Smooth muscle cell (in vitro differentiated cells): ENCODE results near the gene UNC5A. TPM values are rescaled to one million over a fixed set of nuclear protein-coding genes. Genes with fewer than 3 reads are reported as not detected.

ENCODE experiments used
- DNase-seq: peaks from one replicate; lab custom pipeline; 2025; ENCODE audit not compliant: unreplicated experiment; lab: John Stamatoyannopoulos, UW
- H2AFZ ChIP-seq: fragments of 200-600 bp; sonication (generic); 2 replicates; pipeline ENCODE4 v1.6.0; 2016; ENCODE audit warnings: antibody characterized with exemption, low read depth, mild to moderate bottlenecking
- H3F3A ChIP-seq: fragments of 200-600 bp; sonication (generic); 2 replicates; pipeline ENCODE4 v1.6.0; 2017; ENCODE audit warnings: antibody characterized with exemption, low read depth
- H3K27ac ChIP-seq: fragments of 200-600 bp; sonication (generic); 2 replicates; pipeline ENCODE4 v1.5.1; 2016; ENCODE audit warnings: low read depth, mild to moderate bottlenecking
- H3K27me3 ChIP-seq: fragments of 200-600 bp; sonication (generic); 2 replicates; pipeline ENCODE4 v1.6.1; 2016; ENCODE audit warnings: low read depth, mild to moderate bottlenecking
- H3K36me3 ChIP-seq: fragments of 200-600 bp; sonication (generic); 2 replicates; pipeline ENCODE4 v1.5.1; 2016; ENCODE audit warnings: low read depth
- H3K4me1 ChIP-seq: fragments of 200-600 bp; sonication (generic); 2 replicates; pipeline ENCODE4 v1.5.1; 2016; ENCODE audit warnings: low read depth
- H3K4me2 ChIP-seq: fragments of 200-600 bp; sonication (generic); 2 replicates; pipeline ENCODE4 v1.6.0; 2016; ENCODE audit warnings: mild to moderate bottlenecking
- H3K4me3 ChIP-seq: fragments of 200-600 bp; sonication (generic); 2 replicates; pipeline ENCODE4 v1.5.1; 2016; ENCODE audit warnings: mild to moderate bottlenecking
- H3K79me2 ChIP-seq: fragments of 200-600 bp; sonication (generic); 2 replicates; pipeline ENCODE4 v1.6.0; 2016; ENCODE audit warnings: low read depth, mild to moderate bottlenecking
- H3K9ac ChIP-seq: fragments of 200-600 bp; sonication (generic); 2 replicates; pipeline ENCODE4 v1.6.0; 2016; ENCODE audit warnings: low read depth
- H3K9me3 ChIP-seq: fragments of 200-600 bp; sonication (generic); replicated peaks from 2 replicates; pipeline ENCODE4 v1.5.1; 2016; ENCODE audit warnings: low read depth
- H4K20me1 ChIP-seq: fragments of 200-600 bp; sonication (generic); 2 replicates; pipeline ENCODE4 v1.6.0; 2016; ENCODE audit warnings: low read depth
- CTCF ChIP-seq: fragments of 200-600 bp; sonication (generic); IDR thresholded peaks from 2 replicates; pipeline ENCODE4 v1.5.1; 2017; ENCODE audit warnings: borderline replicate concordance, mild to moderate bottlenecking, antibody characterized with exemption; ENCODE audit not compliant: insufficient read depth, poor library complexity, severe bottlenecking
- WGBS: methylation state at CpG from one replicate; pipeline ENCODE4 v1.1.7; 2016; ENCODE audit warnings: low lambda C conversion rate; 5-methylcytosine and 5-hydroxymethylcytosine counted together
- polyA plus RNA-seq: library from polyadenylated mRNA; unstranded; fragments of >200 nt; fragmentation: Nextera tagmentation; extraction: Ambion mirVana; gene quantifications from 2 replicates; pipeline ENCODE4 v1.2.1, GENCODE V29; 2016
- total RNA-seq: library from RNA; depleted of rRNA; stranded (reverse); fragments of >200 nt; gene quantifications from 2 replicates; pipeline ENCODE4 v1.2.3, GENCODE V29; 2014

The UNC5A gene
- total and polyA plus RNA-seq, 2 experiments from 2014 or later, result not detected

GRCh38 chr5:176814836-176815438 is 4.6 kb downstream of the UNC5A start:
- no peaks in the 10 kb centered on the region for H3K79me2 ChIP-seq
- H3K27me3 ChIP-seq, result peaks cover 96% of the 10 kb centered on the region
- 70% methylated on average over 10 of the region's 10 CpGs for WGBS

GRCh38 chr5:176816043-176816745 is 5.8 kb downstream of the UNC5A start:
- TF ChIP-seq CTCF, result no peak
- Histone ChIP-seq H3K36me3 (no peaks in the 10 kb centered on the region), H3K4me2 (no peak overlapping the region), H3F3A (no peaks in the 10 kb centered on the region), H3K4me3 (no peak overlapping the region), H3K9me3 (no peaks in the 10 kb centered on the region), H3K27me3 (peaks cover 98% of the 10 kb centered on the region), H3K9ac (no peak overlapping the region), H4K20me1 (no peaks in the 10 kb centered on the region), H3K79me2 (no peaks in the 10 kb centered on the region), H3K4me1 (peaks cover 12% of the 10 kb centered on the region), H2AFZ (no peak overlapping the region), H3K27ac (no peak overlapping the region)
- no peak for DNase-seq
- 81% methylated on average over 5 of the region's 5 CpGs for WGBS

More at GRCh38 chr5:176814836-176815438, 4.6 kb downstream of the UNC5A start:
- no peak overlapping the region for H3K9ac ChIP-seq
- no peaks in the 10 kb centered on the region for H4K20me1 ChIP-seq
- peaks cover 17% of the 10 kb centered on the region for H3K4me1 ChIP-seq
- H2AFZ ChIP-seq, result no peak overlapping the region
- no peak overlapping the region for H3K4me2 ChIP-seq
- no peak for TF ChIP-seq CTCF
- no peaks in the 10 kb centered on the region for H3K36me3 ChIP-seq
- no peaks in the 10 kb centered on the region for H3K9me3 ChIP-seq
- no peak overlapping the region for H3K4me3 ChIP-seq
- no peak overlapping the region for H3K27ac ChIP-seq
- no peak for DNase-seq
- H3F3A ChIP-seq, result no peaks in the 10 kb centered on the region

GRCh38 chr5:176816791-176817347 is 6.5 kb downstream of the UNC5A start:
- H4K20me1 ChIP-seq, result no peaks in the 10 kb centered on the region
- H3K9me3 ChIP-seq, result no peaks in the 10 kb centered on the region
- H2AFZ ChIP-seq, result no peak overlapping the region
- H3K36me3 ChIP-seq, result no peaks in the 10 kb centered on the region
- H3F3A ChIP-seq, result no peaks in the 10 kb centered on the region
- 60% methylated on average over 4 of the region's 9 CpGs for WGBS
- H3K4me3 ChIP-seq, result no peak overlapping the region
- H3K27me3 ChIP-seq, result peaks cover 98% of the 10 kb centered on the region
- H3K79me2 ChIP-seq, result no peaks in the 10 kb centered on the region
- no peak for TF ChIP-seq CTCF
- peaks cover 10% of the 10 kb centered on the region for H3K4me1 ChIP-seq
- no peak overlapping the region for H3K27ac ChIP-seq
- H3K4me2 ChIP-seq, result no peak overlapping the region
- DNase-seq, result no peak
- H3K9ac ChIP-seq, result no peak overlapping the region
